K562 (cell line): Measurements from ENCODE around the gene FERD3L. TPM values are rescaled to one million over a fixed set of nuclear protein-coding genes. Genes with fewer than 3 reads are reported as not detected.

Experiments
- ATAC-seq: fragments of 200-7000 bp; cut with Tn5 transposase; 3 replicates; pipeline ENCODE4 v1.9.1; 2020; ENCODE audit warnings: moderate library complexity
- BruUV-seq: library from RNA; stranded (reverse); fragments of 400-500 nt; replicated peaks from 2 replicates; lab custom pipeline; 2021; lab: Mats Ljungman, UMichigan
- CTCF ChIA-PET: fragments of 300-600 bp; formaldehyde crosslinking; extraction: SDS; loops from one replicate; lab custom pipeline; 2021; ENCODE audit warnings: low intra/inter-chr PET ratio; lab: Yijun Ruan, JAX
- POLR2A ChIA-PET: fragments of 300-600, 350-650 bp; sonication (Branson Sonifier 250); formaldehyde crosslinking; extraction: SDS; loops from one replicate; lab custom pipeline; 2021; ENCODE audit warnings: antibody characterized with exemption, inconsistent platforms; lab: Yijun Ruan, JAX
- DNase-seq, 4 experiments: peaks; one replicate each; pipeline versions ENCODE4 v3.0.0 to v3.0.0-alpha.2; 2011 to 2018; ENCODE audit warnings: low spot score in 3 of 4, mixed read lengths in 3 of 4; ENCODE audit errors: extremely low read depth in 1 of 4
- FAIRE-seq: peaks from 2 replicates; lab custom pipeline; 2011; peaks lifted over from hg19 to GRCh38; lab: Jason Lieb, UNC
- H2AFZ ChIP-seq: 2 replicates; pipeline ENCODE4 v1.6.0; 2011; ENCODE audit warnings: low read depth, low read length, control low read depth, inconsistent platforms
- H3K27ac ChIP-seq: fragments of 200-600 bp; 3 replicates; pipeline ENCODE4 v1.8.0; 2011; ENCODE audit warnings: low read depth, mild to moderate bottlenecking, control low read depth, inconsistent platforms, low read length, moderate library complexity, mixed read lengths; ENCODE audit errors: extremely low read depth
- H3K27me3 ChIP-seq, 2 experiments: fragments of 300-600 bp in 1 of 2; 2 replicates in 1 of 2; 3 replicates in 1 of 2; pipeline versions ENCODE4 v1.6.0 to v1.8.0; 2011; ENCODE audit warnings: inconsistent platforms in 2 of 2, low read length in 2 of 2, mild to moderate bottlenecking in 1 of 2, mixed read lengths in 1 of 2, moderate library complexity in 1 of 2; ENCODE audit not compliant: control insufficient read depth in 2 of 2, insufficient read depth in 2 of 2
- H3K36me3 ChIP-seq: fragments of 300-600 bp; 3 replicates; pipeline ENCODE4 v1.8.0; 2011; ENCODE audit warnings: mild to moderate bottlenecking, low read length, inconsistent platforms; ENCODE audit not compliant: control insufficient read depth, insufficient read depth
- H3K4me1 ChIP-seq, 2 experiments: fragments of 200-600 bp in 1 of 2; replicated peaks in 1 of 2; 2 replicates in 1 of 2; 3 replicates in 1 of 2; pipeline versions ENCODE4 v1.5.1 to v1.8.0; 2011; ENCODE audit warnings: inconsistent platforms in 2 of 2, low read length in 2 of 2, mild to moderate bottlenecking in 1 of 2, mixed read lengths in 1 of 2, moderate library complexity in 1 of 2; ENCODE audit not compliant: control insufficient read depth in 2 of 2, insufficient read depth in 2 of 2
- H3K4me2 ChIP-seq: 2 replicates; pipeline ENCODE4 v1.6.1; 2011; ENCODE audit warnings: low read length, control low read depth, inconsistent platforms, mixed read lengths; ENCODE audit not compliant: insufficient read depth
- H3K4me3 ChIP-seq: fragments of 200-600 bp; sonication (generic), shearing (Covaris generic); 2 replicates; pipeline ENCODE4 v1.5.1; 2016; ENCODE audit warnings: control low read depth, inconsistent platforms
- H3K79me2 ChIP-seq: fragments of 200-600 bp; 3 replicates; pipeline ENCODE4 v1.8.0; 2011; ENCODE audit warnings: low read length, inconsistent platforms; ENCODE audit not compliant: control insufficient read depth, insufficient read depth
- H3K9ac ChIP-seq, 2 experiments: 2 replicates each; pipeline versions ENCODE4 v1.6.0 to v1.6.1; 2011; ENCODE audit warnings: low read depth in 2 of 2, low read length in 2 of 2, control low read depth in 1 of 2, inconsistent platforms in 1 of 2, mild to moderate bottlenecking in 1 of 2, mixed read lengths in 1 of 2; ENCODE audit not compliant: insufficient read depth in 1 of 2
- H3K9me1 ChIP-seq: one replicate; pipeline ENCODE4 v1.6.0; 2011; ENCODE audit warnings: inconsistent platforms, mild to moderate bottlenecking, low read length, moderate library complexity; ENCODE audit not compliant: control insufficient read depth, insufficient read depth
- H3K9me3 ChIP-seq: replicated peaks from 2 replicates; pipeline ENCODE4 v1.5.1; 2011; ENCODE audit warnings: low read depth, low read length, inconsistent platforms; ENCODE audit not compliant: control insufficient read depth, insufficient read depth
- H4K20me1 ChIP-seq: replicated peaks from 2 replicates; pipeline ENCODE4 v1.6.1; 2011; ENCODE audit warnings: low read length, inconsistent platforms, mixed read lengths; ENCODE audit not compliant: control insufficient read depth, insufficient read depth
- CSDE1 ChIP-seq, 2 experiments: fragments of 450-650 bp; IDR thresholded peaks; 2 replicates each; pipeline ENCODE4 v1.6.1; 2016; ENCODE audit warnings: mild to moderate bottlenecking in 1 of 2
- DPF2 ChIP-seq: fragments of 450-650 bp; IDR thresholded peaks from 2 replicates; pipeline ENCODE4 v1.6.1; 2016
- ELF1 ChIP-seq: fragments of 200-800 bp; sonication (Bioruptor generic); IDR thresholded peaks from 2 replicates; pipeline ENCODE4 v1.6.1; 2016; ENCODE audit warnings: missing genetic modification characterization, missing compliant biosample characterization
- ETV5 ChIP-seq: sonication (generic); formaldehyde crosslinking; IDR thresholded peaks from 2 replicates; pipeline ENCODE4 v1.4.0; 2020; ENCODE audit warnings: low read depth, mild to moderate bottlenecking, missing genetic modification reagents
- FOXK2 ChIP-seq, 2 experiments: fragments of 450-650 bp; IDR thresholded peaks in 1 of 2; conservative IDR thresholded peaks in 1 of 2; 2 replicates each; pipeline ENCODE4 v1.6.1; 2016; ENCODE audit warnings: low read depth in 2 of 2, mild to moderate bottlenecking in 1 of 2
- KDM4B ChIP-seq, 2 experiments: fragments of 450-650 bp in 1 of 2; sonication (generic) in 1 of 2; IDR thresholded peaks; 2 replicates each; pipeline ENCODE4 v1.6.1; 2016 to 2017; ENCODE audit warnings: borderline replicate concordance in 2 of 2, antibody characterized with exemption in 1 of 2, low read depth in 1 of 2, mild to moderate bottlenecking in 1 of 2
- LEF1 ChIP-seq: fragments of 450-650 bp; IDR thresholded peaks from 2 replicates; pipeline ENCODE4 v1.6.1; 2016; ENCODE audit warnings: mild to moderate bottlenecking
- MTA1 ChIP-seq: fragments of 450-650 bp; IDR thresholded peaks from 2 replicates; pipeline ENCODE4 v1.6.1; 2017; ENCODE audit warnings: borderline replicate concordance
- RBM22 ChIP-seq: fragments of 200-400 bp; formaldehyde crosslinking; IDR thresholded peaks from 2 replicates; pipeline ENCODE4 v1.6.1; 2018; ENCODE audit warnings: low read length, low read depth; ENCODE audit not compliant: poor library complexity, severe bottlenecking
- SP2 ChIP-seq: IDR thresholded peaks from 2 replicates; pipeline ENCODE4 v1.6.1; 2011; ENCODE audit warnings: mild to moderate bottlenecking, low read depth, low read length, moderate library complexity; ENCODE audit not compliant: poor library complexity, severe bottlenecking; ENCODE audit errors: extremely low read depth
- TOE1 ChIP-seq, 2 experiments: fragments of 450-650 bp in 1 of 2; sonication (generic) in 1 of 2; formaldehyde crosslinking in 1 of 2; IDR thresholded peaks; 2 replicates each; pipeline versions ENCODE4 v1.7.1 to v1.8.0; 2016 to 2022; ENCODE audit warnings: borderline replicate concordance in 2 of 2, mild to moderate bottlenecking in 2 of 2, antibody characterized with exemption in 1 of 2, inconsistent platforms in 1 of 2, low read depth in 1 of 2, missing genetic modification reagents in 1 of 2, moderate library complexity in 1 of 2
- ZNF197 ChIP-seq: fragments of 200-800 bp; sonication (Bioruptor generic); IDR thresholded peaks from 2 replicates; pipeline ENCODE4 v1.6.1; 2016; ENCODE audit warnings: low read depth, missing genetic modification characterization, missing compliant biosample characterization
- ZNF444 ChIP-seq: fragments of 250-450 bp; sonication (Bioruptor Pico); IDR thresholded peaks from 2 replicates; pipeline ENCODE4 v1.4.0; 2020; ENCODE audit warnings: mild to moderate bottlenecking, moderate library complexity
- WGBS: fragments of 100-300 bp; shearing (Covaris generic); methylation state at CpG from one replicate; pipeline ENCODE4 v1.1.6; 2016; ENCODE audit warnings: low coverage, mixed read lengths; ENCODE audit not compliant: insufficient coverage; ENCODE audit errors: missing lambda C conversion rate; 5-methylcytosine and 5-hydroxymethylcytosine counted together
- in situ Hi-C: fragments of 300-500 bp; cut with MboI; formaldehyde crosslinking; loops from 4 replicates; pipeline ENCODE4 v1.15.0; 2018; ENCODE audit warnings: inconsistent platforms, mixed read lengths
- intact Hi-C: fragments of 100-400 bp; cut with micrococcal nuclease; formaldehyde crosslinking; loops from 2 replicates; pipeline ENCODE4 v1.14.2; 2022
- polyA plus RNA-seq, 8 experiments: library from polyadenylated mRNA; depleted of rRNA in 4 of 8; stranded (reverse) in 5 of 8; unstranded in 3 of 8; fragments of >200 nt; fragmentation: Nextera tagmentation in 2 of 8; fragmentation: Illumina TruSeq in 1 of 8; extraction: Ambion mirVana in 2 of 8; extraction: Trizol in 1 of 8; gene quantifications; 2 replicates each; pipeline versions ENCODE4 v1.2.1 to v1.2.3, GENCODE V29; 2011 to 2014; ENCODE audit warnings: inconsistent platforms in 1 of 8, missing spikeins in 1 of 8
- total RNA-seq, 7 experiments: library from RNA; depleted of rRNA in 6 of 7; stranded (reverse); fragments of >200 nt in 6 of 7; fragmentation: Illumina TruSeq in 2 of 7; extraction: Trizol in 2 of 7; gene quantifications; 2 replicates each; pipeline versions ENCODE4 v1.2.1 to v1.2.3, GENCODE V29; 2011 to 2021; ENCODE audit warnings: low replicate concordance in 1 of 7
- TF ChIP-seq, protein P1 (sequence below), 3 experiments: IDR thresholded peaks in 2 of 3; conservative IDR thresholded peaks in 1 of 3; 2 replicates each; pipeline ENCODE4 v1.5.1; 2011 to 2012; ENCODE audit warnings: low read length in 3 of 3, mild to moderate bottlenecking in 3 of 3, control low read depth in 2 of 3, improper control_type of control experiment in 1 of 3, inconsistent platforms in 1 of 3, low read depth in 1 of 3, mixed read lengths in 1 of 3, moderate library complexity in 1 of 3; ENCODE audit not compliant: insufficient read depth in 2 of 3
- TF ChIP-seq, protein P2 (sequence below): sonication (generic); formaldehyde crosslinking; IDR thresholded peaks from 2 replicates; pipeline ENCODE4 v1.9.0; 2022; ENCODE audit warnings: mild to moderate bottlenecking, missing genetic modification reagents

Gene FERD3L
- total and polyA plus RNA-seq, 9 of the 15 experiments (the other 6 are each of a cell fraction or from before 2014, with no cell fraction given) = not detected

DNA sequence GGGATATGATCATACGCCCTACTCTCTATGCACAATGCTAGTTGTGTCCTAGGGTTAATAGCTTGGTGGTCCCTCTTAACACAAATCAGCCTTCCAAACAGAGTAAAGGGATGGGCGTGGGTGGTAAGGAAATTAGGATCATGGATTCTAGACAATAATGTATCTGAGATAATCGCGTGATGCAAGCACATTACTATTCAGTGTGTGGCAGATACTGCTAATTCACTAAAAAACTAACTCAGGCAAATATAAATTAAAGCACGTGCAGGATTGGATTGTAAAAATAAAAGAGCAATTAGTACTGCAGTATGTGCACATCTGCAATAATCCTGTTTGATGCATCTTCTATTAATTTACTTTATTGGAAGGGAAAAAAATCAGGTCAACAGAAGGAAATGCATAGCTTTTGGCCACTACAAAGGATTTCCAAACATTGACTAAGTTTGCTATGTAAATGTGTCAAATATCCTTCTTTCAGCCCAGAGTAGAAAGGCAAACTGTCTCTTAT is 49.8 kb downstream of the FERD3L start:
- FAIRE-seq = no peak
- H3K4me3 ChIP-seq = no peak overlapping the region
- H3K9me1 ChIP-seq = no peaks in the 10 kb centered on the region
- H3K79me2 ChIP-seq = no peaks in the 10 kb centered on the region
- in situ Hi-C loops (no loop called here), intact Hi-C loops (no loop called here)
- DNase-seq = no peak
- H4K20me1 ChIP-seq = no peaks in the 10 kb centered on the region
- no peak for ATAC-seq
- ChIA-PET POLR2A (no interaction called here), CTCF (no interaction called here)
- H3K9me3 ChIP-seq = no peaks in the 10 kb centered on the region
- H3K4me2 ChIP-seq = no peak overlapping the region
- H2AFZ ChIP-seq = no peak overlapping the region
- no TSS peak for BruUV-seq
- TF ChIP-seq KDM4B (IDR thresholded peaks at IDR 0.05; ENCODE audit: borderline replicate concordance in 2 of 2, low read depth in 1 of 2) = no peak
- no peak for TF ChIP-seq ZNF444
- TF ChIP-seq ZNF197 (CRISPR knock-in tag) = no peak
- TF ChIP-seq ELF1 (tag) = no peak
- TF ChIP-seq DPF2 = no peak
- TF ChIP-seq, protein P1, sequence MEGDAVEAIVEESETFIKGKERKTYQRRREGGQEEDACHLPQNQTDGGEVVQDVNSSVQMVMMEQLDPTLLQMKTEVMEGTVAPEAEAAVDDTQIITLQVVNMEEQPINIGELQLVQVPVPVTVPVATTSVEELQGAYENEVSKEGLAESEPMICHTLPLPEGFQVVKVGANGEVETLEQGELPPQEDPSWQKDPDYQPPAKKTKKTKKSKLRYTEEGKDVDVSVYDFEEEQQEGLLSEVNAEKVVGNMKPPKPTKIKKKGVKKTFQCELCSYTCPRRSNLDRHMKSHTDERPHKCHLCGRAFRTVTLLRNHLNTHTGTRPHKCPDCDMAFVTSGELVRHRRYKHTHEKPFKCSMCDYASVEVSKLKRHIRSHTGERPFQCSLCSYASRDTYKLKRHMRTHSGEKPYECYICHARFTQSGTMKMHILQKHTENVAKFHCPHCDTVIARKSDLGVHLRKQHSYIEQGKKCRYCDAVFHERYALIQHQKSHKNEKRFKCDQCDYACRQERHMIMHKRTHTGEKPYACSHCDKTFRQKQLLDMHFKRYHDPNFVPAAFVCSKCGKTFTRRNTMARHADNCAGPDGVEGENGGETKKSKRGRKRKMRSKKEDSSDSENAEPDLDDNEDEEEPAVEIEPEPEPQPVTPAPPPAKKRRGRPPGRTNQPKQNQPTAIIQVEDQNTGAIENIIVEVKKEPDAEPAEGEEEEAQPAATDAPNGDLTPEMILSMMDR (IDR thresholded peaks at IDR 0.05 in 2 of 3, conservative IDR thresholded peaks at IDR 0.05 in 1 of 3; ENCODE audit: insufficient read depth in 2 of 3, low read depth in 1 of 3, low read length in 3 of 3) = no peak
- no peak for TF ChIP-seq ETV5 (CRISPR knock-in tag)
- no peak for TF ChIP-seq FOXK2 (conservative IDR thresholded peaks at IDR 0.05 in 1 of 2, IDR thresholded peaks at IDR 0.05 in 1 of 2; ENCODE audit: low read depth in 2 of 2)
- TF ChIP-seq LEF1 = no peak
- TF ChIP-seq CSDE1 (IDR thresholded peaks at IDR 0.05) = no peak
- no peak for TF ChIP-seq TOE1 (IDR thresholded peaks at IDR 0.05; ENCODE audit: borderline replicate concordance)
- TF ChIP-seq TOE1 (CRISPR knock-in tag; IDR thresholded peaks at IDR 0.05; ENCODE audit: borderline replicate concordance, low read depth) = no peak
- TF ChIP-seq, protein P2, sequence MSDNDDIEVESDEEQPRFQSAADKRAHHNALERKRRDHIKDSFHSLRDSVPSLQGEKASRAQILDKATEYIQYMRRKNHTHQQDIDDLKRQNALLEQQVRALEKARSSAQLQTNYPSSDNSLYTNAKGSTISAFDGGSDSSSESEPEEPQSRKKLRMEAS (CRISPR knock-in tag) = no peak
- no peak for TF ChIP-seq RBM22
- no peak for TF ChIP-seq MTA1
- TF ChIP-seq SP2 = no peak
- no peak overlapping the region for H3K27ac ChIP-seq
- H3K4me1 ChIP-seq = no peaks in the 10 kb centered on the region
- H3K9ac ChIP-seq = no peak overlapping the region
- 0% methylated on average over 5 of the region's 5 CpGs for WGBS
- H3K36me3 ChIP-seq = no peaks in the 10 kb centered on the region
- no peaks in the 10 kb centered on the region for H3K27me3 ChIP-seq
